OCI-LY7 (cell line): ENCODE measurements around the gene PPP1R3E. TPM values are rescaled to one million over a fixed set of nuclear protein-coding genes. Genes with fewer than 3 reads are reported as not detected.
"Not testable (repeated sequence)": the region's sequence is repeated elsewhere in the genome, so short reads cannot be mapped to it uniquely, and the experiment has no call there.

Experiments used
- BruUV-seq: library from RNA; stranded (reverse); fragments of 400-500 nt; replicated peaks from 2 replicates; lab custom pipeline; 2021; lab: Mats Ljungman, UMichigan
- CTCF ChIA-PET: fragments of 300-600 bp; sonication (Branson Sonifier 250); formaldehyde crosslinking; loops from one replicate; lab custom pipeline; 2022; ENCODE audit warnings: antibody characterized with exemption; ENCODE audit not compliant: unreplicated experiment; lab: Charles Lee
- POLR2A ChIA-PET: fragments of 300-600 bp; sonication (Branson Sonifier 250); formaldehyde crosslinking; loops from one replicate; lab custom pipeline; 2022; ENCODE audit warnings: antibody characterized with exemption; lab: Charles Lee
- DNase-seq: peaks from one replicate; pipeline ENCODE4 v3.0.0-alpha.2; 2015; ENCODE audit warnings: low spot score
- H2AFZ ChIP-seq: fragments of 200-600 bp; sonication (generic), shearing (Covaris generic); 2 replicates; pipeline ENCODE4 v1.6.1; 2014; ENCODE audit warnings: mild to moderate bottlenecking, antibody characterized with exemption, low read length, moderate library complexity
- H3K27ac ChIP-seq: fragments of 200-600 bp; sonication (generic); 2 replicates; pipeline ENCODE4 v1.5.1; 2014; ENCODE audit warnings: mixed run types, low read depth, mild to moderate bottlenecking, moderate library complexity, low read length, inconsistent platforms; ENCODE audit not compliant: poor library complexity, severe bottlenecking
- H3K36me3 ChIP-seq: fragments of 200-600 bp; sonication (generic); 2 replicates; pipeline ENCODE4 v1.6.1; 2014; ENCODE audit warnings: mild to moderate bottlenecking, antibody characterized with exemption, low read length, moderate library complexity, mixed read lengths; ENCODE audit not compliant: insufficient read depth
- H3K4me1 ChIP-seq: fragments of 200-600 bp; sonication (generic); 2 replicates; pipeline ENCODE4 v1.5.1; 2014; ENCODE audit warnings: mild to moderate bottlenecking, low read length; ENCODE audit not compliant: insufficient read depth, poor library complexity, severe bottlenecking
- H3K4me2 ChIP-seq: fragments of 200-600 bp; sonication (generic); 2 replicates; pipeline ENCODE4 v1.6.1; 2014; ENCODE audit warnings: mild to moderate bottlenecking, low read length
- H3K4me3 ChIP-seq: fragments of 200-600 bp; sonication (generic); 2 replicates; pipeline ENCODE4 v1.5.1; 2014; ENCODE audit warnings: mild to moderate bottlenecking, low read depth, low read length; ENCODE audit not compliant: poor library complexity, severe bottlenecking
- H3K79me2 ChIP-seq: fragments of 200-600 bp; sonication (generic); 2 replicates; pipeline ENCODE4 v1.6.1; 2016; ENCODE audit warnings: low read depth, mild to moderate bottlenecking, low read length, moderate library complexity, mixed read lengths; ENCODE audit not compliant: insufficient read depth
- H3K9me2 ChIP-seq: fragments of 200-600 bp; sonication (generic); 2 replicates; pipeline ENCODE4 v1.6.1; 2016; ENCODE audit warnings: mild to moderate bottlenecking, low read length, mixed read lengths; ENCODE audit not compliant: insufficient read depth
- H3K9me3 ChIP-seq: fragments of 200-600 bp; sonication (generic); 2 replicates; pipeline ENCODE4 v1.6.1; 2014; ENCODE audit warnings: mild to moderate bottlenecking, mixed run types, low read length, mixed read lengths
- H4K20me1 ChIP-seq: fragments of 200-600 bp; sonication (generic); 2 replicates; pipeline ENCODE4 v1.6.1; 2014; ENCODE audit warnings: mild to moderate bottlenecking, antibody characterized with exemption, low read length, moderate library complexity, mixed read lengths; ENCODE audit not compliant: insufficient read depth
- CTCF ChIP-seq: fragments of 200-600 bp; sonication (generic); conservative IDR thresholded peaks from 2 replicates; pipeline ENCODE4 v1.5.1; 2014; ENCODE audit warnings: mild to moderate bottlenecking, antibody characterized with exemption, low read length, moderate library complexity, mixed read lengths
- EZH2phosphoT487 ChIP-seq: fragments of 200-600 bp; sonication (generic); IDR thresholded peaks from 2 replicates; pipeline ENCODE4 v1.6.1; 2018; ENCODE audit warnings: low read depth, borderline replicate concordance, mild to moderate bottlenecking, mixed run types, antibody characterized with exemption, low read length, moderate library complexity, mixed read lengths
- intact Hi-C: fragments of 100-400 bp; cut with micrococcal nuclease; formaldehyde crosslinking; loops from one replicate; pipeline ENCODE4 v1.10.0; 2022; ENCODE audit not compliant: unreplicated experiment
- total RNA-seq, 2 experiments: library from RNA; depleted of rRNA in 1 of 2; stranded (reverse); fragments of >200 nt in 1 of 2; shearing (Covaris generic) in 1 of 2; gene quantifications; 2 replicates each; pipeline ENCODE4 v1.2.3, GENCODE V29; 2014 to 2022

The PPP1R3E gene
- total RNA-seq, 2 experiments from 2014 or later: 31.0 to 95.5 TPM

- intact Hi-C loops: loop anchor here (5.0 kb wide), 1 partner anchor 163 kb away; no protein-coding TSS in a partner anchor
- no peaks in the 10 kb centered on the region for H4K20me1 ChIP-seq
- no peaks in the 10 kb centered on the region for H3K36me3 ChIP-seq
- H2AFZ ChIP-seq: peak overlapping the region; percentile 72; the same call in 1 of the 2 replicates
- peaks cover 14% of the 10 kb centered on the region; the same call in 1 of the 2 replicates for H3K79me2 ChIP-seq
- no peaks in the 10 kb centered on the region for H3K9me3 ChIP-seq
- DNase-seq: peak; percentile 56
- peaks cover 13% of the 10 kb centered on the region for H3K4me1 ChIP-seq
- BruUV-seq: TSS peak; percentile 61
- no peaks in the 10 kb centered on the region for H3K9me2 ChIP-seq
- CTCF ChIA-PET: no interaction called here
- H3K4me2 ChIP-seq: peak overlapping the region; percentile 84
- TF ChIP-seq EZH2phosphoT487 (no peak), CTCF (no peak)
- peak overlapping the region; percentile 91 for H3K4me3 ChIP-seq
- POLR2A ChIA-PET: interaction anchor here (0.6 to 2.9 kb wide), 6 partner anchors 21 to 781 kb away, joined by 3 to 13 read pairs (median 4); partner anchors contain the start of gene BCL2L2
- peak overlapping the region; percentile 9 for H3K27ac ChIP-seq
These were observed 17.8 kb downstream of the PPP1R3E start for GRCh38 chr14:23284654-23285529.

- H3K27ac ChIP-seq: no peak overlapping the region
- no peak overlapping the region for H2AFZ ChIP-seq
- H3K9me2 ChIP-seq: no peaks in the 10 kb centered on the region
- no TSS peak for BruUV-seq
- ChIA-PET CTCF (no interaction called here), POLR2A (no interaction called here)
- H4K20me1 ChIP-seq: no peaks in the 10 kb centered on the region
- no peak overlapping the region for H3K4me2 ChIP-seq
- TF ChIP-seq CTCF (no peak), EZH2phosphoT487 (no peak)
- no peak for DNase-seq
- peaks cover 14% of the 10 kb centered on the region; the same call in 1 of the 2 replicates for H3K79me2 ChIP-seq
- H3K4me3 ChIP-seq: no peak overlapping the region
- H3K9me3 ChIP-seq: no peaks in the 10 kb centered on the region
- no peaks in the 10 kb centered on the region for H3K36me3 ChIP-seq
- peaks cover 6% of the 10 kb centered on the region for H3K4me1 ChIP-seq
- intact Hi-C loops: no loop called here
These were observed 21.4 kb downstream of the PPP1R3E start for GRCh38 chr14:23281247-23281646.

- H3K79me2 ChIP-seq, H3K4me2 ChIP-seq, H3K9me2 ChIP-seq, H3K4me3 ChIP-seq, H4K20me1 ChIP-seq, H3K9me3 ChIP-seq, H2AFZ ChIP-seq, CTCF ChIA-PET, DNase-seq, H3K4me1 ChIP-seq, H3K27ac ChIP-seq, BruUV-seq, intact Hi-C loops, H3K36me3 ChIP-seq: not testable (repeated sequence)
- POLR2A ChIA-PET: interaction anchor here (0.6 to 2.2 kb wide), 5 partner anchors 8 to 259 kb away, joined by 4 to 8 read pairs (median 4); partner anchors contain the start of gene HOMEZ
These were observed 24.7 kb downstream of the PPP1R3E start for GRCh38 chr14:23277928-23278327.
